ENCODE results near the gene TPCN1.
A peak's percentile ranks its signal among the peaks of the same experiment; 100 is the strongest.

TPCN1 gene

GRCh38 chr12:113234483-113234882 is 13.2 kb downstream of the TPCN1 start:
- in situ Hi-C loops (cut with HindIII; ENCODE audit: low sequenced_read_pairs), result no loop called here
- DNase-seq (ENCODE audit: low read depth, low spot score), result no peak
- TF ChIP-seq, protein P1, sequence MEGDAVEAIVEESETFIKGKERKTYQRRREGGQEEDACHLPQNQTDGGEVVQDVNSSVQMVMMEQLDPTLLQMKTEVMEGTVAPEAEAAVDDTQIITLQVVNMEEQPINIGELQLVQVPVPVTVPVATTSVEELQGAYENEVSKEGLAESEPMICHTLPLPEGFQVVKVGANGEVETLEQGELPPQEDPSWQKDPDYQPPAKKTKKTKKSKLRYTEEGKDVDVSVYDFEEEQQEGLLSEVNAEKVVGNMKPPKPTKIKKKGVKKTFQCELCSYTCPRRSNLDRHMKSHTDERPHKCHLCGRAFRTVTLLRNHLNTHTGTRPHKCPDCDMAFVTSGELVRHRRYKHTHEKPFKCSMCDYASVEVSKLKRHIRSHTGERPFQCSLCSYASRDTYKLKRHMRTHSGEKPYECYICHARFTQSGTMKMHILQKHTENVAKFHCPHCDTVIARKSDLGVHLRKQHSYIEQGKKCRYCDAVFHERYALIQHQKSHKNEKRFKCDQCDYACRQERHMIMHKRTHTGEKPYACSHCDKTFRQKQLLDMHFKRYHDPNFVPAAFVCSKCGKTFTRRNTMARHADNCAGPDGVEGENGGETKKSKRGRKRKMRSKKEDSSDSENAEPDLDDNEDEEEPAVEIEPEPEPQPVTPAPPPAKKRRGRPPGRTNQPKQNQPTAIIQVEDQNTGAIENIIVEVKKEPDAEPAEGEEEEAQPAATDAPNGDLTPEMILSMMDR (IDR thresholded peaks at IDR 0.05; ENCODE audit: low read depth, low read length), result no peak
- no peak overlapping the region for H3K4me3 ChIP-seq (ENCODE audit: low read depth, low read length)

DNA sequence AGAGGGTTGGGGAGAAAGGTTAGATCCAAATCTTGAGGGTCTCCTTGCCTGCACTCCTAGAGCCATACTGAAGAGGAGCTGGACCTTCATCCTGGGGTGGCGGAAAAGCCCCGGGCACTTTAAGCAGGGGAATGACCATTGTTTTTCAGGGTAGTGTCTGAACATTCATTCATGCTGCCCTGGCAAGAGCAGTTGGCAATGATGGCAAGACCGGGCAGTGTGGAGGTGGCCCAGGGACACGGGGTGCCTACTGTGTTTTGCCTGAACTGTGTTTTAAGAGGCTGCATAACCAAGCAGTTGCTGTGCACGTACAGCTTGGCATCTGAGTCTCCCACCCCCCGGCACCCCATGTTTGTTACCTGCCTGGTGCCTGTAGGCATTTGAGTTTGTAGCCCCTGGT is 14.7 kb downstream of the TPCN1 start:
- in situ Hi-C loops (cut with HindIII; ENCODE audit: low sequenced_read_pairs), result no loop called here
- no peak for DNase-seq (ENCODE audit: low read depth, low spot score)
- TF ChIP-seq, protein P1 (IDR thresholded peaks at IDR 0.05; ENCODE audit: low read depth, low read length), result no peak
- H3K4me3 ChIP-seq (ENCODE audit: low read depth, low read length), result no peak overlapping the region

GRCh38 chr12:113236539-113237399 is 15.5 kb downstream of the TPCN1 start:
- in situ Hi-C loops (cut with HindIII; ENCODE audit: low sequenced_read_pairs), result no loop called here
- TF ChIP-seq, protein P1 (IDR thresholded peaks at IDR 0.05; ENCODE audit: low read depth, low read length), result no peak
- H3K4me3 ChIP-seq (ENCODE audit: low read depth, low read length), result no peak overlapping the region
- DNase-seq (ENCODE audit: low read depth, low spot score), result peak; percentile 17

- in situ Hi-C loops (cut with HindIII; ENCODE audit: low sequenced_read_pairs), result no loop called here
- DNase-seq (ENCODE audit: low read depth, low spot score), result no peak
- TF ChIP-seq, protein P1 (IDR thresholded peaks at IDR 0.05; ENCODE audit: low read depth, low read length), result no peak
- no peak overlapping the region for H3K4me3 ChIP-seq (ENCODE audit: low read depth, low read length)
Measured at GRCh38 chr12:113237748-113238147, 16.5 kb downstream of the TPCN1 start.

- H3K4me3 ChIP-seq (ENCODE audit: low read depth, low read length), result no peak overlapping the region
- no peak for DNase-seq (ENCODE audit: low read depth, low spot score)
- in situ Hi-C loops (cut with HindIII; ENCODE audit: low sequenced_read_pairs), result no loop called here
- TF ChIP-seq, protein P1 (IDR thresholded peaks at IDR 0.05; ENCODE audit: low read depth, low read length), result no peak
Measured at GRCh38 chr12:113238309-113238708, 17.0 kb downstream of the TPCN1 start.

DNA sequence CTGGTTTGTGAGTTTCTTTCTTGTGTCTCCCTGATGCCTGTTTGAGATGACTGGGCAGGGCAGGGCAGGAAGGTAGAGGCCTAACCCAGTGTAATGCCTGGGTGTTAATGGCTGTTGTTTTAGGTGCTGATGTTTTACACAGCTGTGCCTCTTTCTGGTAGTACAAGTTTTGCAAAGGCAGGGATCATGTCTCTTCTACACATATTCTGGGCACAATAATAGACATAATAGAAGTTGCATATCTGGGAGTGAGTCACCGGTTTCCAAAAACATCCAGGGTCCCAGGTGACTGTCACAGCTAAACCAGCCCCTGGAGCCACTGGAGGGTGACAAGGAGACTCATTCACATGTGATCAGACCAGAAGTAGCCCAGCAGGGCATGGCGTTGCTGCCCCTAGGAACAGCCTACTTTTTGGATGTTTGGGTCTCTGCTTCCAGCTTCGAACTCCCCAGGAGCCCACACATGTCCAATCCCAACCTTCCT is 18.1 kb downstream of the TPCN1 start:
- in situ Hi-C loops (cut with HindIII; ENCODE audit: low sequenced_read_pairs), result no loop called here
- TF ChIP-seq, protein P1 (IDR thresholded peaks at IDR 0.05; ENCODE audit: low read depth, low read length), result no peak
- DNase-seq (ENCODE audit: low read depth, low spot score), result no peak
- H3K4me3 ChIP-seq (ENCODE audit: low read depth, low read length), result no peak overlapping the region

Measured in astrocyte of the spinal cord (primary cell).